GM12864 (cell line): ENCODE results near the gene GAA.
"Not testable (repeated sequence)": the region's sequence is repeated elsewhere in the genome, so short reads cannot be mapped to it uniquely, and the experiment has no call there.

ENCODE experiments used
- DNase-seq: peaks from one replicate; pipeline ENCODE4 v3.0.0-alpha.2; 2011; ENCODE audit warnings: low read depth
- H3K4me3 ChIP-seq: 2 replicates; pipeline ENCODE4 v1.5.1; 2011; ENCODE audit warnings: mild to moderate bottlenecking, low read depth, low read length, control low read depth
- TF ChIP-seq, protein P1 (sequence below): IDR thresholded peaks from 2 replicates; pipeline ENCODE4 v1.5.1; 2011; ENCODE audit warnings: low read depth, mild to moderate bottlenecking, moderate library complexity, low read length, control low read depth, inconsistent platforms; ENCODE audit errors: missing control alignments

GAA gene

DNA sequence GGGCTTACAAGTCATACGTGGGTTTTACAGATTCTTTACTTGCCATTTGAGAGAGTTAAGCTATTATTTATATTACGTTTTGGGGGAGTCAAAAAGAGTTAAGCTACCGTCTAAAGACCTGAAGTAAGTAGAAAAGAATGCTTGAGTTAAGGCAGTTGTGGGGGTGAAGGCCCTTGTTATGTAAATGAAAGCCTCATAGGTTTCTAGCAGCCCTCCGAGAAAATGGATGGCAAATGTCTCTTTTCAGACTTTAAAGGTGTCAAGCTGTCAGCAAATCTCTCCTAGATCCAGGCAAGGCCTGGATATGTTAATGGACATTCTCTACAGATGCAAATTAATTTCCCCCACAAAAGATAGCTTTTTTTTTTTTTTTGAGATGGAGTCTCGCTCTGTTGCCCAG is 52.8 kb downstream of the GAA start:
- TF ChIP-seq, protein P1, sequence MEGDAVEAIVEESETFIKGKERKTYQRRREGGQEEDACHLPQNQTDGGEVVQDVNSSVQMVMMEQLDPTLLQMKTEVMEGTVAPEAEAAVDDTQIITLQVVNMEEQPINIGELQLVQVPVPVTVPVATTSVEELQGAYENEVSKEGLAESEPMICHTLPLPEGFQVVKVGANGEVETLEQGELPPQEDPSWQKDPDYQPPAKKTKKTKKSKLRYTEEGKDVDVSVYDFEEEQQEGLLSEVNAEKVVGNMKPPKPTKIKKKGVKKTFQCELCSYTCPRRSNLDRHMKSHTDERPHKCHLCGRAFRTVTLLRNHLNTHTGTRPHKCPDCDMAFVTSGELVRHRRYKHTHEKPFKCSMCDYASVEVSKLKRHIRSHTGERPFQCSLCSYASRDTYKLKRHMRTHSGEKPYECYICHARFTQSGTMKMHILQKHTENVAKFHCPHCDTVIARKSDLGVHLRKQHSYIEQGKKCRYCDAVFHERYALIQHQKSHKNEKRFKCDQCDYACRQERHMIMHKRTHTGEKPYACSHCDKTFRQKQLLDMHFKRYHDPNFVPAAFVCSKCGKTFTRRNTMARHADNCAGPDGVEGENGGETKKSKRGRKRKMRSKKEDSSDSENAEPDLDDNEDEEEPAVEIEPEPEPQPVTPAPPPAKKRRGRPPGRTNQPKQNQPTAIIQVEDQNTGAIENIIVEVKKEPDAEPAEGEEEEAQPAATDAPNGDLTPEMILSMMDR = no peak
- no peak for DNase-seq
- H3K4me3 ChIP-seq = no peak overlapping the region

DNA sequence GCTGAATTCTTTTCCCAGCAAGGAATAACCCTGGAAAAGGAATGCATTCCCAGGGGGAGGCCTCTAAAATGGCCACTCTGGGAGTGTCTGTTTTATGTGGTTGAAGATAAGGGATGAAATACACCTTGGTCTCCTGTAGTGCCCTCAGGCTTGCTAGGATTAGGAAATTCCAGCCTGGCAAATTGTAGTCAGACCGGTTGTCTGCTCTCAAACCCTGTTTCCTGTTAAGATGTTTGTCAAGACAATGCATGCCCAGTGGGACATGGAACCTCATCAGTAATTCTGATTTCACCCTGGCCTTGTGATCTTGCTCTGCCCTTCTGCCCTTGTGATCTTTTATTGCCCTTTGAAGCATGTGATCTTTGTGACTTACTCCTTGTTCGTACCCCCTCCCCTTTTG is 54.2 kb downstream of the GAA start:
- H3K4me3 ChIP-seq, DNase-seq: not testable (repeated sequence)

DNA sequence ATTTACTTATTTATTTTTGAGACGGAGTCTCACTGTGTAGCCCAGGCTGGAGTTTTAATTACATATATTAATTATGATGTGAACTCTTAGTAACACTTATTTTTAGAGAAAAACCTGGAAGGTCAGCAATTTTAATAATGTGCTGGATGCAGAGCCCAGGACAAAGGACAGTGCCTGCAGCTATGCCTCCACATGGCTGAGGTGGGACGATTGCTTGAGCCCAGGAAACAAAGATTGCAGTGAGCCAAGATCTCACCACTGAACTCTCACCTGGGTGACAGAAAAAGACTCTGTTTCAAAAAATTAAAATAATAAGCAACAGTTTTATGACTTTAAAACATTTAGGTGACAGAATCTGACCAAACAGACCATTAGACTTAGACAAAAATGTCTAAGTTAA is 57.5 kb downstream of the GAA start:
- H3K4me3 ChIP-seq = no peak overlapping the region
- no peak for DNase-seq
- TF ChIP-seq, protein P1 = no peak

GRCh38 chr17:80160536-80160935 is 59.2 kb downstream of the GAA start:
- no peak for DNase-seq
- TF ChIP-seq, protein P1 = no peak
- H3K4me3 ChIP-seq = no peak overlapping the region

- TF ChIP-seq, protein P1 = no peak
- no peak overlapping the region for H3K4me3 ChIP-seq
- DNase-seq = no peak
Measured at GRCh38 chr17:80163336-80163735, 62.0 kb downstream of the GAA start.

GRCh38 chr17:80164185-80164584 is 62.8 kb downstream of the GAA start:
- no peak overlapping the region for H3K4me3 ChIP-seq
- no peak for DNase-seq
- TF ChIP-seq, protein P1 = no peak

- TF ChIP-seq, protein P1 = no peak
- no peak overlapping the region for H3K4me3 ChIP-seq
- no peak for DNase-seq
Measured at GRCh38 chr17:80166446-80166845, 65.1 kb downstream of the GAA start.

DNA sequence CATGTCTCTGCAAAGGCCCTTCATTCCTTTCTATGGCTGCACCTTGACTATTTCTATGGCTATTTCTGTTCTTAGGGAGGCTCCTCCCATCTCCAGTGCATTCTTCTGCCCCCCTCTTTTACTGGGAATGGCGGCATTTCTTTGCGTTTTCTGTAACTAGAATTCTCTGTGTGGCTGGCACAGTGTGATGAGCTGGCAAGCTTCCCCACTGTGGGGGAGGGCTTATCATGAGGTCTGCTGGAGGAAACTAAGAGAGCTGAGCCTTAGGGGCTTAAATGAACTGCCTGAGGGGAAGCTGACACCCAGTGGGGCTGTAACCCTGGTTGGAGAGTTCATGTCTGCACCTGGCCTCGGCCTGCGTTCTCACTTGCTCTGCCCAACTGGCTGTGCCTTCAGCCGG is 67.0 kb downstream of the GAA start:
- no peak overlapping the region for H3K4me3 ChIP-seq
- TF ChIP-seq, protein P1 = no peak
- no peak for DNase-seq
